ENCODE results near the gene MAPK12. TPM values are rescaled to one million over a fixed set of nuclear protein-coding genes. Genes with fewer than 3 reads are reported as not detected.

Gene MAPK12
- total RNA-seq, 4 donors from 2014 or later: 3.1 to 5.1 (median 3.7) TPM

- Histone ChIP-seq H3K36me3 (no peaks in the 10 kb centered on the region), H3K4me3 (replicated peaks in 1 of 3) (no peak overlapping the region), H3K27ac (no peak overlapping the region), H3K9me3 (no peaks in the 10 kb centered on the region), H3K4me1 (peaks cover 5 to 15% of the 10 kb centered on the region in 2 donors), H3K27me3 (peaks cover 5% of the 10 kb centered on the region)
- TF ChIP-seq POLR2A (IDR thresholded peaks at IDR 0.05) (no peak), CTCF (IDR thresholded peaks at IDR 0.05) (no peak)
- no peak for DNase-seq
- WGBS, 2 donors: 81 to 83% methylated on average over 16 to 20 of the region's 31 CpGs
- intact Hi-C loops (cut with DNase I): loop anchor here (10.0 kb wide), 1 partner anchor 347 kb away; the partner anchor contains the start of gene MAPK8IP2
Observed at GRCh38 chr22:50257451-50258360, 3.8 kb downstream of the MAPK12 start.

GRCh38 chr22:50257041-50257440 lies 4.4 kb downstream of the MAPK12 start:
- no peak for DNase-seq
- H3K9me3 ChIP-seq: no peaks in the 10 kb centered on the region
- peaks cover 5 to 12% of the 10 kb centered on the region in 2 donors for H3K4me1 ChIP-seq
- no peak overlapping the region for H3K4me3 ChIP-seq (replicated peaks in 1 of 3)
- peaks cover 1% of the 10 kb centered on the region for H3K27me3 ChIP-seq
- TF ChIP-seq CTCF (IDR thresholded peaks at IDR 0.05) (no peak), POLR2A (IDR thresholded peaks at IDR 0.05) (no peak)
- H3K27ac ChIP-seq: no peak overlapping the region
- intact Hi-C loops (cut with DNase I): loop anchor here (10.0 kb wide), 1 partner anchor 348 kb away; the partner anchor contains the start of gene MAPK8IP2
- WGBS, 2 donors: 88 to 94% methylated on average over 4 to 10 of the region's 16 CpGs
- H3K36me3 ChIP-seq: no peaks in the 10 kb centered on the region

GRCh38 chr22:50256258-50256862 lies 5.1 kb downstream of the MAPK12 start:
- WGBS, 2 donors: 78 to 89% methylated on average over 9 of the region's 12 CpGs
- peaks cover 5 to 13% of the 10 kb centered on the region in 2 donors for H3K4me1 ChIP-seq
- intact Hi-C loops (cut with DNase I): loop anchor here (10.0 kb wide), 1 partner anchor 348 kb away; the partner anchor contains the start of gene MAPK8IP2
- H3K9me3 ChIP-seq: no peaks in the 10 kb centered on the region
- no peak overlapping the region for H3K27ac ChIP-seq
- no peak for DNase-seq
- no peaks in the 10 kb centered on the region for H3K27me3 ChIP-seq
- TF ChIP-seq POLR2A (IDR thresholded peaks at IDR 0.05) (no peak), CTCF (IDR thresholded peaks at IDR 0.05) (no peak)
- no peaks in the 10 kb centered on the region for H3K36me3 ChIP-seq
- H3K4me3 ChIP-seq (replicated peaks in 1 of 3): no peak overlapping the region

- 91% methylated on average over 12 to 16 of the region's 17 CpGs for WGBS, 2 donors
- Histone ChIP-seq H3K27me3 (no peaks in the 10 kb centered on the region), H3K4me1 (peaks cover 2 to 13% of the 10 kb centered on the region in 2 donors), H3K4me3 (replicated peaks in 1 of 3) (no peak overlapping the region), H3K9me3 (no peaks in the 10 kb centered on the region), H3K27ac (no peak overlapping the region), H3K36me3 (no peaks in the 10 kb centered on the region)
- TF ChIP-seq POLR2A (IDR thresholded peaks at IDR 0.05): no peak
- intact Hi-C loops (cut with DNase I): loop anchor here (10.0 kb wide), 1 partner anchor 349 kb away; the partner anchor contains the start of gene MAPK8IP2
- no peak for DNase-seq
Observed at GRCh38 chr22:50255607-50256006, 5.9 kb downstream of the MAPK12 start.

- H3K4me3 ChIP-seq (replicated peaks in 1 of 3): no peak overlapping the region
- peaks cover 5 to 15% of the 10 kb centered on the region in 2 donors for H3K4me1 ChIP-seq
- no peak overlapping the region for H3K27ac ChIP-seq
- TF ChIP-seq POLR2A (IDR thresholded peaks at IDR 0.05) (no peak), CTCF (IDR thresholded peaks at IDR 0.05) (no peak)
- DNase-seq: no peak
- no peaks in the 10 kb centered on the region for H3K36me3 ChIP-seq
- WGBS, 2 donors: 87 to 89% methylated on average over 15 to 18 of the region's 19 CpGs
- no peaks in the 10 kb centered on the region for H3K9me3 ChIP-seq
- H3K27me3 ChIP-seq: no peaks in the 10 kb centered on the region
- intact Hi-C loops (cut with DNase I): loop anchor here (10.0 kb wide), 1 partner anchor 350 kb away; the partner anchor contains the start of gene MAPK8IP2
Observed at GRCh38 chr22:50255099-50255498, 6.4 kb downstream of the MAPK12 start.

All from thyroid gland (tissue), 4 donors.